IPS-18c (cell line): Measurements from ENCODE around the gene HMCN2.
A peak's percentile ranks its signal among the peaks of the same experiment; 100 is the strongest.
"Not testable (repeated sequence)": the region's sequence is repeated elsewhere in the genome, so short reads cannot be mapped to it uniquely, and the experiment has no call there.

ENCODE experiments used
- H3K4me3 ChIP-seq: 2 replicates; pipeline ENCODE4 v1.7.0; 2013; ENCODE audit warnings: low read depth, mild to moderate bottlenecking, low read length, moderate library complexity; ENCODE audit not compliant: insufficient read depth
- H3K9me3 ChIP-seq: one replicate; pipeline ENCODE4 v1.6.1; 2013; ENCODE audit warnings: mild to moderate bottlenecking, low read length, moderate library complexity; ENCODE audit not compliant: control insufficient read depth, insufficient read depth

The HMCN2 gene

DNA sequence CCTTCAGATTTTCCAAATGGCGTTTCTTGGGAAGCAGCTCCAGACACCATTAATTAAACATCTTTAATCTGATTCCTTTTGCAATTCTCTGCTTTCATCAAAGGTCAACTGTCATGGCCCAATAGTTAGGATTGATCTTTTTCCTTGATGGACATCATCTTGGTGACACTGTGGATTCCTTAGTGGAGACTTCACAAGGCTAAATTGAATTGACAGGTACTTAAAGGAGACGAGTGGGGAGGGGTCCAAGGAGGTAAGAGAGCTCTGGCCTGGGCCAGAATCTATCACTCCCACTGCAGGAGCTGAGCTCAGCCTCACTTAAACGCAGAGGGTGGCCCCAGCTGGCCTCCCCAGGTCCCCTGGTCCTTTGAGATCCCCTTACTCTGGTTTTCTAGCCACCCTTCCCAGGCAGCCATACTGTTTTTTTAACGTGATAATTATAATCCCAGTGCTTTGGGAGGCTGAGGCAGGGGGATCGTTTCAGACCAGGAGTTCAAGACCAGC is 9.9 kb upstream of the HMCN2 start:
- peaks cover 2% of the 10 kb centered on the region for H3K9me3 ChIP-seq
- no peak overlapping the region for H3K4me3 ChIP-seq

DNA sequence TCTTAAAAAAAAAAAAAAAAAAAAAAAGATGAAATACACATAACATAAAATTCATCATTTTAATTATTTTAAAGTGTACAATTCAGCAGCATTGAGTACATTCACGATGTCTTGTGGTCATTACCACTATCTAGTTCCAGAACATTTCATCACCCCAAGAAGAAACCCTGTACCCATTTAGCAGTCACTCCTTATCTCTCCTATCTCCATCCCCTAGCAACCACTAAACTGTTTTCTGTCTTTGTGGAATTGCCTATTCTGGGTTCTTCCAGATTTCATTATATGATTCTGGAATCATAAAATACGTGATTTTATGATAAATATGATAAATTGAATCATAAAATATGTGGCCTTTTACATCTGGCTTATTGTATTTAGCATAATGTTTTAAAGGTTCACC is 8.9 kb upstream of the HMCN2 start:
- peaks cover 2% of the 10 kb centered on the region for H3K9me3 ChIP-seq
- H3K4me3 ChIP-seq: no peak overlapping the region

DNA sequence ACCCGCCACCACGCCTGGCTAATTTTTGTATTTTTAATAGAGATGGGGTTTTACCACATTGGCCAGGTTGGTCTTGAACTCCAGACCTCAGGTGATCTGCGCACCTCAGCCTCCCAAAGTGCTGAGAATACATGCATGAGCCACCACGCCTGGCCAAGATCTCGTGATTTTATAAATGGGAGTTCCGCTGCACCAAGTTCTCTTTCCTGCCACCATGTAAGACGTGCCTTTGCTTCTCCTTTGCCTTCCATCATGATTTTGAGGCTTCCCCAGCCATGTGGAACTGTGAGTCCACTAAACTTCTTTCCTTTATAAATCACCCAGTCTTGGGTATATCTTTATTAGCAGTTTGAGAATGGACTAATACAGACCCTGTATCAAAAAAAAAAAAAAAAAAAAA is 7.4 kb upstream of the HMCN2 start:
- H3K9me3 ChIP-seq, H3K4me3 ChIP-seq: not testable (repeated sequence)

DNA sequence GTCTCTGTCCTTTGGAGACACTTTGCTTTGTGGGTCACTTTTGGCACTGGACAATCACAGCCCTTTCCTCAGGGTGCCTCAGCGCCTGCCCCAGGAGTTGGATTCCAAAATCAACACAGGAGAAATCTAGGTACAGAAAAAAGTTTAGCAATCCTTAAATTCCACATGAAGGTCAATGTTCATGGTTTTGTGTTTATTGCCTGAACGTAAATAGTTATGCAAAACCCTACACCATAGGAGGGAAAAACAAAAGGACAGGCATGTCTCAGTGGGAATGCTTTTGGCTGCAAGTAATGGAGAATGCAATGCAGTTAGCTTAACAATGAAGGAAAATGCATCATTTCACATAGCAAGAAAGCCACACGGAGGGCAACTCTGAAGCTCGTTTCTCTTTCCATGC is 6.5 kb upstream of the HMCN2 start:
- Histone ChIP-seq H3K4me3 (no peak overlapping the region), H3K9me3 (peaks cover 2% of the 10 kb centered on the region)

DNA sequence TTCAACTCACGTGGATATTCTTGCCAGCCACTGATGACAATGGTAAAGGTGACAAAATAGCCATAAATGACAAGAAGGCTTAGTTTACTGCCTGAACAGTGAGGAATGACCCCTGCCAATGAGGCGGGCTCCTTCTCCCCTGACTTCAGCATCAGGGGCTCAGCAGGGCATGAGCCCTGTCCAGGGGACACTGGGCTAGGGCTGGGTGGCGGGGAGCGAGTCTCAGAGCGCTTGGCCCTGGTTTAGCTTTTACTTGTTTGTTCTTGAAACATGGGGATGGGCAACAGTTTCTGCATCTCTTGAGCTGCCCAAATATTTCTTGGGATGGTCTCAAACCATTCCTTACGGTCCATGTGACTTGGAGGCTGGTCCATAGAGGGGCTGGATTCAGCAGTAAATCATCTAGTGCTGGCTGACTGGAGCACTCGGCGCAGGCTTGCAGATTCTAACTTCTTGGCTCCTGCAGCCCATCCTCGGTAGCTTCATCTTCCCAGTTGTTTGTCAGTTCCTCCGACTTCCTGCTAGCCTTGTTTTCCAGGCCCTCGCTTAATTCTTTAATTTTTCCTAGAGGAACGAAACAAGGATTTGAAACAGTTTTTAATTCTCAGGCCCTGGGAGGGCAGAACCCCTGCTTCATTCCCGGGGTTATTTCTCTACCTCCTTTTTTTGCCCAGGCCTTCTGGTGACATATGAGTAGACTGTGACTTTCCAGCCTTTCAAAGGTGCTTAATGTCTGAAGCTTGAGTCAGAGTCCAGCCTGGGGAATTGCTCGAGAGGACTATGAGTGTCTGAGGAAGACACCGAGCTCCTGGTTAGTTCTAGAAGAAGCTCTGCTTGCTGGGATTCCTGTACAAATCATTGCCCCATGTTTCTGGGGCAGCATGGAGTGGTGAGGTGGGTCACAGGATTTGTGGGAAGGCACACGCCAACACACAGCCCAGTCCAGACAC is 4.5 kb upstream of the HMCN2 start:
- peaks cover 2% of the 10 kb centered on the region for H3K9me3 ChIP-seq

DNA sequence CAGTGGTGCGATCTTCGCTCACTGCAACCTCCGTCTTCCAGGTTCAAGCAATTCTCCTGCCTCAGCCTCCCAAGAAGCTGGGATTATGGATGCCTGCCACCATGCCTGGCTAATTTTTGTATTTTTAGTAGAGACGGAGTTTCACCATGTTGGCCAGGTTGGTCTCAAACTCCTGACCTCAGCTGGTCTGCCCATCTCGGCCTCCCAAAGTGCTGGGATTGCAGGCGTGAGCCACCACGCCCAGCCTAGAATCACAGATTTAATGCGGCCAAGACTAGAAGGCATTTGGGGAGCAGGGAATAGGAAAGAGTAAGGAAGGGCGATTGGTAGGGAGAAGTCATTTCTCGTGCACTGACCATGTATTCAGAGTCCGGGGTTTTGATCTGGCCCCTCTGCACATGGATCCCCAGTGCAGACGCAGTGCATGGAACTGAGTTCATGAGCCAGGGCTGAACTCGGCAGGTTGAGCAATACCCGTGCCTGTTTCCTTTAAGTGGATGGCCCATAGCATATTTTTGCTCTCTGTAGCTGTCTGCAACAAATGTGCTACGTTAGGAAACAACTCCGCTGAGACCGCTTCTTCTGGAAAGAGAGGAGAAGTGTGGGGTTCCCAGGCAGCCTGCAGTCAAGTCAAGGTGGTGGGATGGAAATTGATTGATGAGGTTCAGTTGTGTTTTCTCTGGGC is 3.4 kb upstream of the HMCN2 start:
- no peak overlapping the region for H3K4me3 ChIP-seq
- H3K9me3 ChIP-seq: peaks cover 2% of the 10 kb centered on the region

More for the DNA sequence above, 4.5 kb upstream of the HMCN2 start:
- no peak overlapping the region for H3K4me3 ChIP-seq

DNA sequence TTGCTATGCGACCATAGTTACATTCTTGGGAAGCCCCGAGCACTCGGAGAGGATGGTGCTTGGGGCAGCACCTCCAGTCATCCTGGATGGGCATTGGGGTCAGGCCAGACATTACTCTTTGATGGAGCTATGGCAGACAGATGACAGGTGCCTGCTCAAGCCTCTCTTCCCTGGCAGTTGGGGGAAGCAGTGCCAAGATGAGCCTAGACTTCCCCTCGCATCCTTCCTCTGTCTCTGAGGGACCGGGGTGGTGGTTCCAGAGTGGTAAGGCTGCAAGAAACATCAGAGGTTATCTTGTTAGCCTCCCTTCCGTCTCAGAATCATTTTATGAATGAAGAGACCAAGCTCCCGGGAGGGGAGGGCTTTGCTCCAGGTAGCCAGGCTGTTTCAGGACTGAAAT is 2.8 kb upstream of the HMCN2 start:
- H3K9me3 ChIP-seq: peaks cover 2% of the 10 kb centered on the region
- H3K4me3 ChIP-seq: no peak overlapping the region

DNA sequence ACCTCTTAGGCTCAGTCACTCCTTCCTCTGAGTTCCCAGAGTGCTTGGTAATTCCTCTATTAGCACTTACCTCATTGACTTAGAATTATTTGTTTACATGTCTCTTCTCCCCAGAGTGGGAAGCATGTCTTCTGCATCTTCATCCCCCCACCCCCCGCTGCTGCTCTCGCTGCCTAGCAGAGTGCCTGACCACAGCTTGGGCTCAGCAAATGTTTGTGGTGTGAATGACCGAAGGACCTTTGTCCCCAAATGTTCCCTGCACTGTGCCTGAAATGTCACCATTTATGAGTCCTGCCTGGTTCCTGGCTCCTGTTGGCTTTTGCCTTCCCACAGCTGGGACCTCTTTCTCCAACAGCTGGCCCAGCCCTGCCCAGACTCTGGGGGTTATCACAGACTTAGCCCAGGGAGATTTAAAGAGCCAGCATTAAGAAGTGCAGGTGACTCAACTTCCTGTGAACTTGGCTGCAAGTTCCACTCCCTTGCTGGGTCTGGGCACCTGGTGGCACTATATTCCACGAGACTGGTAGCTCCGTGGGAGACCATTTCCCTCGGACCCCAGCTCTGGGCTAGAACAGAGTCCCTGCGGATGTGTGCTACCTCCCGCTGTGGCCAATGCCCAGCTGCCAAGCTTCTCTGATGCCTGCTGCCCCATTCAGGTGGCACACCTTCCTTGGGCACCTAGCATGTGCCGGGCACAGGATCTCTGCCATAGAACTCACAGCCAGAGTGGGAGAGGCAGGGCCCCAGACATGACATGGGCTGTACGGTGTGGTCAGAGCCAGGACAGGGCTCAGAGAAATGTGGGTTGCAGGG is 1.8 kb upstream of the HMCN2 start:
- no peak overlapping the region for H3K4me3 ChIP-seq
- peaks cover 2% of the 10 kb centered on the region for H3K9me3 ChIP-seq

DNA sequence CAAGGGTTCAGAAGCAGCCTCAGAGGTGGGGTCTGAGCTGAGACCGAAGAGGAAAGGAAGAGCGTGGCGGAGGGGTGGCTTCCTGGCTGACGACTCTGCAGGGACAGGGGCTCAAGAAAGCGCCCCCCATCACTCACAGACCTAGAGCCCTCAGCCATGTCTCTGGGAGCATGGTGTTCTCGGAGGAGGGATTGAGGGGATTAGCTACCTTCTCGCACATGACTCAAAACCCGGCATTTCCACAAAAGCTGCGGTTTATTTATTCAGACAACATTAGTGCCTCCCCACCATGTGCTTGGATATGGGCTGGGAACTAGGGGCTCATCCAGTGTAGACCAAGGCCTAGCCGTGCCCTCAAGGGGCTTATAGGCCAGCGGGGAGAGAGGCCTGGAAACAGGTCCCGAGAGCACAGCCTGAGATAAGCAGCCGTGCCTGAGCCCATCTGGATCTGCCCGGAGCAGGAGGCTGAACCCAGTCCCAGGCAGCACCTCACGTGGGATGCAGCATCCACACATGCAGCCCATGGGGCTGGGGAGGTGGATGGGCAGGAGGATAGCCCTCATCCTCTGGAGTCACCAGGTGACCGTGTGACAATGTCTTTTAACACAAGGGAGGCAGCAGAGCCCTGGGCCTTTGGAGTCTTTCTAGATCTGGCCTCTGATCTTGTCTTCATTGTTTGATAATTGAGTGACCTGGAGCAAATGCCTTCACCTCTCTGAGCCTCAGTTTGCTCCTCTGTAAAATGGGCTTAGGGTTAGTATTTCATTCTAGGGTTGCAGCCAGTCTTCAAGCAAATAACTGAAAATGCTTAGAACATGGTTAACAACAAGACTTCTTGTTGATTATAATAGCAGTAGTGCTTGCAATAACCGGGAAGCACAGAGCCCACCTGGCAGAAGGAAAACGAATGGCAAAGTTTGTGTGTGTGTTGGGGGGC is 878 bp upstream of the HMCN2 start:
- H3K4me3 ChIP-seq: no peak overlapping the region
- no peaks in the 10 kb centered on the region for H3K9me3 ChIP-seq

DNA sequence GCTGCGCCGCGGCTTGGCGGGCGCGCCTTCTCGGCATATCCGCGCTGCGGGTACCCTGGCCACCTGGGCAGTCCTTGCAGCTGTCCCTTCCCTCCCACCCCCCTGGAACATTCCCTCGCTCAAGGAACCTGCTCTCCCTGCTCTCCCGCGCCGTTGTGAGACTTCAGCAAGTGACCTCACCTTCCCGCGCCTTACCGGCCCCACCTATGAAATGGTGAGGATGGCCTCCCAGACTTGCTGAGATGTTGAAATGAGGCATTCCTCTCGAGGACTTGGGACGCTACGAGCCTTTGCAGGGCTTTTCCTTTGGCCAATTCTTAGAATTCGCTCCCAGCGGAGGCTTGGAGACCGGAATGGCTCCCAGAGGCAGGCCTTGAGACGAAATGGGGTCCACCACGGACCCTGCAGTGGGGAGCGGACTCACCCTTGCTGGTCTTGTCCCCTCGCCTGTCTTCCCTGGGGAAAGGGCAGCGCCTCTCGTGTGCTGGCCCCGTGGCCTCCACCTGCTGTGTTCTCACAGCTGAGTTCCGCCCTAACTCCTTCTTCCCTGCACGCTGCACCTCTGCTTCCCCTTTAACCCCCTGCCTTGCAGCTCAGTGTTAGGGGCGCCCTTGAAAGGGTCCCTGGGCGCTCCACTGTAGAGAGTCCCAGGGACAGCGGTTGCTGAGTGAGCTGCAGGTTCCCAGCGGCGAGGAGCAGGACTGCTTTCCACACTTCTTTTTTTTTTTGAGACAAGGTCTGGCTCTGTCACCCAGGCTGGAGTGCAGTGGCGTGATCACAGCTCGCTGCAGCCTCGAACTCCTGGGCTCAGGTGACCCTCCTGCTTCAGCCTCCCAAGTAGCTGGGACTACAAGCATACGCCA is 907 bp downstream of the HMCN2 start:
- Histone ChIP-seq H3K4me3 (peak overlapping the region; percentile 57), H3K9me3 (no peaks in the 10 kb centered on the region)

DNA sequence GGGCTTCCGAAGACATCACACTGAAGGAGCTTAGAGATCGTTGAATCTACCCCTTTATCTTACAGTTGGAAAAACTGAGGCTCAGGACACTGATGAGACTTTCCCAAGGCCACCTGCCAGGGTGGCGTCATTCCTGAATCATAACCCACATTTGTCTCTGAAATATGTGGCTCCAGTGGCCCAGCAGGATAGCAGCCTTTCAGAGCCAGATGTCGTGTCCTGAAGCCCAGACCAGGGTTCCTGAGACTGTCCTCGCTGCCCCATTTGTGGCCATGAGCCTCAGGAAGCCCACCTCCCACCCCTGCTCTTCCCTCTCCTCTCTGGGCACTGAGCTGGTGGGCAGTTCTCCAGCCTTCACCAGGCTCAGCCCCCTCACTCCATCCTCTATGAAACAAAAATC is 2.4 kb downstream of the HMCN2 start:
- Histone ChIP-seq H3K9me3 (no peaks in the 10 kb centered on the region), H3K4me3 (no peak overlapping the region)

DNA sequence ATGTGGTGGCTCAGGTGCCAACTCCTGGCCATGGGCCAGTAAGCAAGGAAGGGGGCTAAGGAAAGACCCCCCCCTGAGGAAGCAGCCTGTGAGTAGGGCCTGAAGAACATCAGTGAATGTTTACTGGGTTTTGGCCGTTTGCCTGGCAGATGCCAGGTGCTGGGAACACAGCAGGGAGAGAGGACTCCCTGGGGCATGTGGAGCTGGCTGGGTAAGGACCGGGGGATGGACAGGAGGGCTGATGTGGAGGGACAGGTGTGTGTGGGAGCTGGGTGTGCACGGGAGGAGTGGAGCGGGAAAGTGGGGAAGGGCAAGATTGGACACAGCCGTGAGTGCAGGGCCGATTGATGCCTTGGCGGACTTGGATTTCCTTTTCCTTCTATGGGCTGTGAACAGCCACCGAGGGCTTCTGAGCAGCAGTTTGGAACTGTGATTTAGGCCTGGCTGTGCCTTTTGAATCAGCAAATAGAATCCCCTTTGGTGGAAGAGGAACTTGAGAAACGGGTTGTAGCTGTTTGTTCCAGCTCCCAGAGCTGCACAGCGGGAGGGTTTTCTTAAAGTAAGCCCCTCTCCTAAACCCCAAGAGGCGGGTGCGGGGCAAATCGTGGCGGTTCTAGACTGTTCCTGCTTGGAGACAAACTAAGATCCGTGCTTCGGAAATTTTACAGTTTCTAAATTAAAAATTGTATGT is 3.1 kb downstream of the HMCN2 start:
- no peaks in the 10 kb centered on the region for H3K9me3 ChIP-seq
- peak overlapping the region; percentile 28; the same call in 1 of the 2 replicates for H3K4me3 ChIP-seq

DNA sequence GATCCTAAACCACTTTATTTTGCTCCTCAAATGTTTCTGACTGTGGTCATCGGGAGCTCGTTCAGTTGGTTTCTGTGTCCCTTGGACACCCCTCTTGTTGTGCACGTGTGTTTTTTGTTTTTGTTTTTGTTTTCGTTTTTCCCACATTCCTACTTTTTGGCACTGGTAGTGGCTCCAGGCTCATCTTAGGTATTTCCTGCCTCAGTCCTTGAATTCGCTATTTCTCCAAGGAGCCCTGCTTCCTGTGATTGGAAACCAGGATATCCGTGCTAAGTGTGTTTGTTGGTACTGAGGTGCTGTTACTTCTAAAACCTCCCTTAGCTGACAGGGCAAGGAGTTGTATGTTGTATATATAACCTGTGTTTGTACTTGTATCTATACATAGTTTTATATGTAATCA is 5.9 kb downstream of the HMCN2 start:
- no peak overlapping the region for H3K4me3 ChIP-seq
- H3K9me3 ChIP-seq: no peaks in the 10 kb centered on the region

DNA sequence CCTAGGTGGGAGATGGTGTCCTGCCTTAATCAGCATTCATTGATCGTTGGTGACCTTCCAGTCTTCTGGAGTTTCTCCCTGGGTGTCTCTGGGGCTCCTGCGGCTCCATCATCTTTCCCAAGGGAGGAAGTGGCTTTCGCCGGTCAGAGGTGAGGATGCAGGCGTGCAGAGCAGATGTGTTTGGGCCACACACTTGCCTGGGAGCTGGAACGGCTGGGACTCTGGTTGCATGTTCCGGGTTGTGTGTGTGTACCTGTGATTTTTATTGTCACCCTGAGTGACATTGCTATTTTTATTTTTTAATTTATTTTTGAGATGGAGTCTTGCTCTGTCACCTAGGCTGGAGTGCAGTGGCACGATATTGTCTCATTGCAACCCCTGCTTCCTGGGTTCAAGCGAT is 9.6 kb downstream of the HMCN2 start:
- Histone ChIP-seq H3K4me3 (no peak overlapping the region), H3K9me3 (no peaks in the 10 kb centered on the region)

DNA sequence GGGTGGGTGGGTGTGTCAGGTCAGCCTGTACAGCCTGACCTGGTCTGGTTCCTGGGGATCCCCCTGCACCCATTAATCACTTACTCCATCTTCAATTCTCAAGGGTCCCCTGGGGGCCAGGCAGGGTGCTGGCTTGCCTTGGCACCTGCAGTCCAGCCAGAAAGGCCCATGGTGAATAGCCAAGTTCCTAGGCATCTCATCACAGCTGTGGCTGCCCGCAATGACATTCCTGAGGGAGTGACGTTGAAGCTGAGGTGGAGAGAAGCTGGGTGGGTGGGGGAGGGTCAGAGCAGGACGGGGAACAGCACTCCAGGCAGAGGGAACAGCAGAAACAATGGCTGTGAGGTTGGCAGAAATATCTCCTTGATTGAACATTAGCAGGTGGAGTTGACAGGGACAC is 10.6 kb downstream of the HMCN2 start:
- Histone ChIP-seq H3K9me3 (no peaks in the 10 kb centered on the region), H3K4me3 (no peak overlapping the region)
